ENCODE results near the gene CCDC88C.

CCDC88C gene

DNA sequence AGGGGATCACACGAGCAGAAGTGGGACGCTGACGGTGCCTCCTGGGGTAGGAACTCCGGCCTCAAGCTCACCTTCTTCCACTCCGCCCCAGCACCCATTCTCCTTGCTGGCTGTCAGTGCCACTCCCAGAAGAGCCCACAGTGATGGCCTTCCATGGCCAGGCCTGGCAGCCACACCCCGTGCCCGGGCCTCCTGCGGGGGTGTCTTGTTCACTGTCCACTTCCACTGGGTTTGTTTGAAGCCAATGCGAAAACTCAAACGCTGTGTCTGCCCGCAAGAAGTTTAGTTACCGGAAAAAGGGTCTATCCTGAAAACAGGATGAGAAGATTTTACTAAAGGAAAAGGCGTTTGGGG, 38.1 kb downstream of the CCDC88C start:
- no peak overlapping the region for H3K4me3 ChIP-seq (replicated peaks in 1 of 2; ENCODE audit: low read depth in 2 of 2, low read length in 2 of 2)
- TF ChIP-seq CTCF (IDR thresholded peaks at IDR 0.05; ENCODE audit: low read depth, low read length), result no peak
- no peak for DNase-seq (ENCODE audit: low read depth in 2 of 2)

DNA sequence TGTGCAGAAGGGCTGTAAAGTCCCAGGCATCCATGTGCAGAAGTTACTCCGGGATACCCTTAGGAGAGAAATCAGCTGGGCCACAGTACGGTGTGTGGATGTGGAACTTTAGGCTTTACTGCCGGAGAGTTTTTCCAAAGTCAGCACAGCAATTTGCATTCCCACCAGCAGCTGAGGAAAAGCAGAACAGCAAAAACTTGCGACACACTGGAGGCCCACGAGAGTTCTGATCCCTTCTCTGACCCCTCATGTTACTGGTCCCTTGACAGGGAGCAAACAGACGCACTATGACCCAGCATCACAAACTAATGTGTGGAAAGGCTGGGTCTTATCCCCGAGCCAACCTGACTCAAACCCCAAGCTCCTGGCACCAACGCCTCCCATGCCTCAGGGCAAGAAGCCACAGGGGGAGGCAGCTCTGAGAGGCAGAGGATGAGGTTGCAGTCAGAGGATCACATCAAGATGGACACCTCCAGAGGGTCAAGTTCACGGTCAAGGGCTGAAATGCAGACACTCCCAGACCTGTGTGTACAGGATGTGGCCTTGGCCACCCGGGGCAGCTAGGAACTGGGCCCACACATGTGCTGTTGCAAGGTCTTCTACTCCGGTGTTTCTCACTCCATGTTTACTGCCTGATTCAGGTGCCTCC, 38.6 kb downstream of the CCDC88C start:
- DNase-seq (ENCODE audit: low read depth in 2 of 2), result no peak
- H3K4me3 ChIP-seq (replicated peaks in 1 of 2; ENCODE audit: low read depth in 2 of 2, low read length in 2 of 2), result no peak overlapping the region
- no peak for TF ChIP-seq CTCF (IDR thresholded peaks at IDR 0.05; ENCODE audit: low read depth, low read length)

GRCh38 chr14:91377700-91378652, 39.6 kb downstream of the CCDC88C start:
- H3K4me3 ChIP-seq (replicated peaks in 1 of 2; ENCODE audit: low read depth in 2 of 2, low read length in 2 of 2), result no peak overlapping the region
- TF ChIP-seq CTCF (IDR thresholded peaks at IDR 0.05; ENCODE audit: low read depth, low read length), result no peak

DNA sequence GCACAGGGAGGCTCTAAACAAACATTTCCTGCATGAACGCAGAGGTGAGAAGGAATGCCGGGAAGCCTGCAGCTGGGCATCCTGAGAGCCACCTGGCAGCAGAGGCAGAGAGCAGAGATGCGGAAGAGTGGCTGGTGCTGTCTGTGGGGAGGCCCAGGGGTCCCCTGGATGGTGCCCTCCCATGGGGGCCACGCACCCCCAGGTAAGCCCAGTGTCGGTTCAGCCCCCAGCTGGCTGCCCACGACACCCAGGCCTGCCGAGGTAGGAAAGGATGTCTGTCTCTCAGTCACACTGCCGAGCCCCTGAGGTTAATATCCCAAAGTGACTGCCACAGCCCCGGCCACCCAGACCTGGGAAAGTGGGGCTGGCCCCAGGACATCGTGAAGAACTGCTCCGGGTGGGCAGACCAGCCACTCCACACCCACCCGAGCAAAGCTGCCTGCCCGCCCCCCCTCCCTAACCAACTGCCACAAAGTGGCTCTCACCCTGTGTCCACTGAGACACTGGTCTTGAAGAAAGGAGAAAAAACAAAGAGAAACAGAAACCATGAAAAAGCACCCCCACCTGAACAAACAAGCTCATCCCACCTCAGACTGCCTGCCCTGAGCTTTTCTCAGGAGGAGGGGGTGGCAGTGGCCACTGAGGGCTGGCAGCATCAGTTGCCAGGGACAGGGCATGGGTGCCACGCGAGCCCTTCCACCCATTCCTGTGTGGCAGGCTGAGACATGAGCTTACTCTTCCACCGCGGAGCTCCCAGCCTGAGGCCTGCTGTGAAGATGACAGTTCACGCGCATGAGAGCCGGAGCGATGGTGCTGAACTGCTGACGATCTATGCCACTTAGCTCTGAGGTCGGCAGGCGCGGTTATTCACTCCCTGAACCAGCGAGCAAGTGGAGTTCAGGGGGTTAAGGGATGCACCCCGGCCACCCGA, 40.8 kb downstream of the CCDC88C start:
- no peak for TF ChIP-seq CTCF (IDR thresholded peaks at IDR 0.05; ENCODE audit: low read depth, low read length)
- no peak overlapping the region for H3K4me3 ChIP-seq (replicated peaks in 1 of 2; ENCODE audit: low read depth in 2 of 2, low read length in 2 of 2)
- DNase-seq (ENCODE audit: low read depth in 2 of 2), result no peak

More at GRCh38 chr14:91377700-91378652, 39.6 kb downstream of the CCDC88C start:
- no peak for DNase-seq (ENCODE audit: low read depth in 2 of 2)

DNA sequence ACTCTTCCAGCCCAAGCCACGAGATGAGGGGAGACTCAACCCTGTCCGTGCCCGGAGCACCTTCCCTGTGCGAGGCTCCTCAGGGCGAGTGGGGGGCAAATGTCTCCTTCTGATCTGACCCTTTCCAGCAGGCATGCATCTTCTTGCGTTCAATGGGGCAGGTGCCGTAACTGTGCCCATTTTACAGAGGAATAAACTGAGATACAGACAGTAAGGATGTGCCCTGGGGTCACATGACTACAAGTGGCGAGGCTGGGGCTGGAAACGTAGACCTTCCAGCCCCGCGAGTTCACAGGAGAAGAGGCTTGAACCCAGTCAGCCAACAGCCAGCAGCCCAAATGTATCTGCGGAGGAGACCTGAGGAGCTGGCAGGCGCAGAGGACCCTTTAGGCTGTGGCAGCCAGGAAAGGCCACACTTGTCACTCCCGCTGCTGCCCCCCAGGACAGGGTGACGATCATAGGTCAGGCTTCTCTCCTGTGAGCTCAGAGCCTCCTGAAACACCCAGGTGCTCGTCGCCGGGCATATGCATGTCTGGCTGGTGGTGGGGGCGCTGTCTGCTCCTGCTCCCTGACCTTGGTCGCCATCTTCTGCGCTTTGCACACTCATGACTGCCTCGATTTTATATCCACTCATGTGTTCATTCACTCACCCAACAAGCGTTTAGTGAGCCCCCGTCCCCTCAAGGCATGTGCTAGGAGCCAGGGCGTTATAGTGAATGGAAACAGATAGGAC, 41.7 kb downstream of the CCDC88C start:
- no peak for DNase-seq (ENCODE audit: low read depth in 2 of 2)
- no peak for TF ChIP-seq CTCF (IDR thresholded peaks at IDR 0.05; ENCODE audit: low read depth, low read length)
- H3K4me3 ChIP-seq (replicated peaks in 1 of 2; ENCODE audit: low read depth in 2 of 2, low read length in 2 of 2), result no peak overlapping the region

Data from cardiac fibroblast (primary cell).